C4-2B (cell line): ENCODE measurements around the gene CERKL.
"Not testable (repeated sequence)": the region's sequence is repeated elsewhere in the genome, so short reads cannot be mapped to it uniquely, and the experiment has no call there.

Source experiments
- H3K27ac ChIP-seq: fragments of 450-650 bp; 2 replicates; pipeline ENCODE4 v1.5.1; 2017
- ZFX ChIP-seq: fragments of 450-650 bp; IDR thresholded peaks from 2 replicates; pipeline ENCODE4 v1.6.1; 2017
- TF ChIP-seq, protein P1 (sequence below): fragments of 450-650 bp; conservative IDR thresholded peaks from 2 replicates; pipeline ENCODE4 v1.5.1; 2017; ENCODE audit warnings: mild to moderate bottlenecking

Gene CERKL, protein sequence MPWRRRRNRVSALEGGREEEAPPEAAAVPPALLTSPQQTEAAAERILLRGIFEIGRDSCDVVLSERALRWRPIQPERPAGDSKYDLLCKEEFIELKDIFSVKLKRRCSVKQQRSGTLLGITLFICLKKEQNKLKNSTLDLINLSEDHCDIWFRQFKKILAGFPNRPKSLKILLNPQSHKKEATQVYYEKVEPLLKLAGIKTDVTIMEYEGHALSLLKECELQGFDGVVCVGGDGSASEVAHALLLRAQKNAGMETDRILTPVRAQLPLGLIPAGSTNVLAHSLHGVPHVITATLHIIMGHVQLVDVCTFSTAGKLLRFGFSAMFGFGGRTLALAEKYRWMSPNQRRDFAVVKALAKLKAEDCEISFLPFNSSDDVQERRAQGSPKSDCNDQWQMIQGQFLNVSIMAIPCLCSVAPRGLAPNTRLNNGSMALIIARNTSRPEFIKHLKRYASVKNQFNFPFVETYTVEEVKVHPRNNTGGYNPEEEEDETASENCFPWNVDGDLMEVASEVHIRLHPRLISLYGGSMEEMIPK

DNA sequence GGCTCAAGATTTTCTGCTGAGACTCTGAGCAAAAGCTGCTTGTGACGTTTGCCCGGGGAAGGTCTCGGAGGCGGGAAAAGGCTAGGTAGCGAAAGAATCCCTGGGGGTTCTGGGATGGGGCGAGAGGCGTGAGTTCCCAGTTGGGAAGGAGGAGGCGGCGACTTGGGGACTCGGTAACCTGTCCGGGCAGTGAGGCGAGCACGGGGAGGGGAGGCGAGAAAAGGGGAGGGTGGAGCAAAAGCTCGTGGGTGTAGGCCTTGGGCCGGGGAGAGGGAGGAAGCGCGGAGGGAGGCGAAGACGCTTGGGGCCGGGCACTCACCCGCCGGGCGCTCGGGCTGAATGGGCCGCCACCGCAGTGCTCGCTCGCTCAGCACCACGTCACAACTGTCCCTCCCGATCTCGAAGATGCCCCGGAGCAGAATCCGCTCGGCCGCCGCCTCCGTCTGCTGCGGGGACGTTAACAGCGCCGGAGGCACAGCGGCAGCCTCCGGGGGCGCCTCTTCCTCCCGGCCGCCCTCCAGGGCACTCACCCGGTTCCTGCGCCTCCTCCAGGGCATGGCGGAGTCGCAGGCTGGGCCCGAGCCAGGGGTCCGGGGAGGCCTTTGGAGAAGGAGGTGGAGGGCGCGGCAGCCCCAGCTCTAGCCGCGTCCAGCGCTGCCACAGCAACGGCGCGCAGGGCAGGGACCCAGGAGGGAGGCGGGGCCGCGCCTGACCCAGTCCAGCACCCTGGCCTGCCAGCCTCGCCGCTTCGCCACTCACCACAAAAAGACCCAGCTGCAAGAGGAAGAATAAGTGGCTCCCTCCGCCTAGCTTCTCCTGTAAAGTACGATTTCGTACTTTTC is at the start of gene CERKL:
Gene CERKL, minus strand, starts transcription at position 656 of the 842 bp plus-strand sequence. Its CDS starts 99 bp downstream, at position 557.
- TF ChIP-seq, protein P1, sequence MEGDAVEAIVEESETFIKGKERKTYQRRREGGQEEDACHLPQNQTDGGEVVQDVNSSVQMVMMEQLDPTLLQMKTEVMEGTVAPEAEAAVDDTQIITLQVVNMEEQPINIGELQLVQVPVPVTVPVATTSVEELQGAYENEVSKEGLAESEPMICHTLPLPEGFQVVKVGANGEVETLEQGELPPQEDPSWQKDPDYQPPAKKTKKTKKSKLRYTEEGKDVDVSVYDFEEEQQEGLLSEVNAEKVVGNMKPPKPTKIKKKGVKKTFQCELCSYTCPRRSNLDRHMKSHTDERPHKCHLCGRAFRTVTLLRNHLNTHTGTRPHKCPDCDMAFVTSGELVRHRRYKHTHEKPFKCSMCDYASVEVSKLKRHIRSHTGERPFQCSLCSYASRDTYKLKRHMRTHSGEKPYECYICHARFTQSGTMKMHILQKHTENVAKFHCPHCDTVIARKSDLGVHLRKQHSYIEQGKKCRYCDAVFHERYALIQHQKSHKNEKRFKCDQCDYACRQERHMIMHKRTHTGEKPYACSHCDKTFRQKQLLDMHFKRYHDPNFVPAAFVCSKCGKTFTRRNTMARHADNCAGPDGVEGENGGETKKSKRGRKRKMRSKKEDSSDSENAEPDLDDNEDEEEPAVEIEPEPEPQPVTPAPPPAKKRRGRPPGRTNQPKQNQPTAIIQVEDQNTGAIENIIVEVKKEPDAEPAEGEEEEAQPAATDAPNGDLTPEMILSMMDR: no peak
- no peak for TF ChIP-seq ZFX
- H3K27ac ChIP-seq: no peak within 1 kb of the TSS

DNA sequence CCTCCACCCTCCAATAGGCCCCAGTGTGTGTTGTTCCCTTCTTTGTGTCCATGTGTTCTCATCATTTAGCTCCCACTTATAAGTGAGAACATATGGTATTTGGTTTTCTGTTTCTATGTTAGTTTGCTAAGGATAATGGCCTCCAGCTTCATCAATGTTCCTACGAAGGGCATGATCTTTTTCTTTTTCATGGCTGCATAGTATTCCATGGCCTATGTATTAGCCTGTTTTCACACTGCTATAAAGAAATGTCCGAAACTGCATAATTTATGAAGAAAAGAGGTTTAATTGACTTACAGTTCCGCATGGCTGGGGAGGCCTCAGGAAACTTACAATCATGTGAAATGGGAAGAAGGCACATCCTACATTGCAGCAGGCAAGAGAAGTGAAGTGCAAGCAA is 45.6 kb upstream of the CERKL start:
- H3K27ac ChIP-seq: not testable (repeated sequence)

DNA sequence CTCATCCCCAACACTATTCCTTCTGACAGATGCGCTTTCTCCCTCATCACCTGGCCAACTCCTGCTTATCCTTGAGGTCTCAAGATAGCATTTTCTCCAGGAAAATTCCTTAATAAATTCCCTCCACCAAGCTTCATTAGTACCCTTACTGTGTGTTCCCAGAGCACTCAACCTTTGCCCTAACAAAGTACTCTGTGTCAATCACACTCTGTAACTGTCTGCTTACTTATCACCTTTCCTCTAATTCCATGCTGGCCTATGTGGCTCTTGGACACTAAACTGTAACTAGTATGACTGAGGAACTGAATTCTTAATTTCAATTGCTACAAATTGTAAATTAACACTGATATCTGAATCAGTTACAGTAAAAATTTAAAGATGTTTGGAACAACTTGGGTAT is 41.3 kb upstream of the CERKL start:
- H3K27ac ChIP-seq: no peak overlapping the region
- TF ChIP-seq, protein P1: no peak
- TF ChIP-seq ZFX: no peak

DNA sequence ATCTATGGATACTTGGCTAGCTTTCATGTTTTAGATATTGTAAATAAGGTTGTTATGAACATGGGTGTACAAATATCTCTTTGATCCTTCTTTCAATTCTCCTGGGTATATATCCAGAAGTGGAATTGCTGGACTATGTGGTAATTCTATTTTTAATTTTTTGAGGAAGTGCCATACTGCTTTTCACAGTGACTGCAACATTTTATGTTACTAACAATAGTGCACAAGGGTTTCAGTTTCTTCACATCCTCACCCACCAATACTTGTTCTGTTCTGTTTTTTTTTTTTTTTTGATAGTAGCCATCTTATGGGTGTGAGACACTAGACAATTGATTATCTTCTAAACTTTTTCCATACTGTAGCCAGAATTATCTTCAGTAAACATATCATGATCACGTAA is 40.7 kb upstream of the CERKL start:
- H3K27ac ChIP-seq: no peak overlapping the region
- no peak for TF ChIP-seq ZFX
- TF ChIP-seq, protein P1: no peak

DNA sequence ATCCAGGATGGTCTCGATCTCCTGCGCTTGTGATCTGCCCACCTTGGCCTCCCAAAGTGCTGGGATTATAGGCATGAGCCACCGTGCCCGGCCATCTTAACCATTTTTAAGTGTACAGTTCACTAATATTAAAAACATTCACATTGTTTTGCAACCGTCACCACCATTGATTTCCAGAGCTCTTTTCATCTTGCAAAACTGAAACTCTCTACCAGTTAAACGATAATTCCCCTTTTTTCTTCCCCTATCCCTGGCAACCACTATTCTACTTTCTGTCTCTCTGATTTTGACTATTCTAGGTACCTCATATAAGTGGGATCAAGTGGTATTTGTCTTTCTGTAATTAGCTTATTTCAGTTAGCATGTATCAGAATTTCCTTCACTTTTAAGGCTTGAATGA is 40.2 kb upstream of the CERKL start:
- no peak overlapping the region for H3K27ac ChIP-seq
- TF ChIP-seq, protein P1: no peak
- no peak for TF ChIP-seq ZFX

DNA sequence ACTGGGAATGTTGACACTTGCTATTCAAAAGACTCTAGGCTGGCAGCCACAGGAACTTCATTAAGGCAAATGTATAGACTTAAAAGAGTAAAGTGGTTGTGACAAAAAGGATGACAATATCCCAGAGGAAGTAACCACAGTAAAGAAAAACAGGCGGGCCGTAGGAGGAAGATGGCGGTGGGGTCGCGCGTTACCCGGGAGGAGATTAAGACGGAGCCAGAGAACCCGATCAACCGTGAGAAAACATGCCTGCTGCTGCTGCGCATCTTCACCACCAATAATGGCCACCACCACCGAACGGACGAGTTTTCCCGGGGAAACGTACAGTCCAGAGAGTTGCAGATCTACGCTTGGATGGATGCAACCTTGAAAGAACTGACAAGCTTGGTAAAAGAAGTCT is 37.4 kb upstream of the CERKL start:
- TF ChIP-seq, protein P1: no peak
- no peak for TF ChIP-seq ZFX
- H3K27ac ChIP-seq: no peak overlapping the region

DNA sequence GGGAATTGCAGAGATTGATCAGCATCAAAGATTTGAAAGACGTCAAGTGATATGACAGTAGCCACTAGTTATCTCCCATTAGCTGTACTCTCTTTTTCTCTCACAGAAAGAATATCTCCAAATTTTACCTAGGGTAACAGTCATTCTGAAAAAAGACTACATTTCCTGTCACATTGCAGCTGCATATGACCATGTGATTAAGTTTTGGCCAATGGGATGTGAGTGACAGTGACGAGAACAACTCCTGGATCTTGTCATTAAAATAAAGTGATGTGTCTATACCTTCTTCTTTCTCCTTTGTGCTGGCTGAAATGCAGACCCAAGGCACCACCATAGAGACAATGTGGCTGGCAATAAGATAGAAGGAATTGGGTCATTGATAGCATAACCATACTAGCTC is 34.0 kb upstream of the CERKL start:
- TF ChIP-seq, protein P1: no peak
- no peak for TF ChIP-seq ZFX
- no peak overlapping the region for H3K27ac ChIP-seq
